Suppressor macrophage treated with lipopolysaccharide for 1 hour (primary cell): ENCODE results near the gene RBM10.
A peak's percentile ranks its signal among the peaks of the same experiment; 100 is the strongest.
"Not testable (repeated sequence)": the region's sequence is repeated elsewhere in the genome, so short reads cannot be mapped to it uniquely, and the experiment has no call there.

ENCODE experiments used
- DNase-seq, 3 donors: peaks; one replicate each; pipeline ENCODE4 v3.0.0-alpha.2; 2020 to 2022

Gene RBM10

GRCh38 chrX:47144626-47145394 lies at the start of gene RBM10, which contains the start of gene NDUFB11:
TSS of gene RBM10 (plus strand) at chrX:47145221. CDS start at chrX:47147482, 2,261 bp downstream.
TSS of gene NDUFB11 (minus strand) at chrX:47144702. CDS start at chrX:47144679, 23 bp downstream.
- DNase-seq = peak; percentile 94 to 95 (median 95)

- no peak for DNase-seq
Measured at GRCh38 chrX:47097018-47097417, 48.0 kb upstream of the RBM10 start.

- DNase-seq = no peak
Measured at GRCh38 chrX:47098338-47099094, 46.5 kb upstream of the RBM10 start.

- no peak for DNase-seq
Measured at GRCh38 chrX:47101206-47101605, 43.8 kb upstream of the RBM10 start.

- DNase-seq = not testable (repeated sequence)
Measured at GRCh38 chrX:47110936-47111615, 33.9 kb upstream of the RBM10 start.

- no peak for DNase-seq
Measured at GRCh38 chrX:47112316-47112954, 32.6 kb upstream of the RBM10 start.

- DNase-seq = not testable (repeated sequence)
Measured at GRCh38 chrX:47116551-47117110, 28.4 kb upstream of the RBM10 start.

GRCh38 chrX:47124466-47124865 lies 20.6 kb upstream of the RBM10 start:
- not testable (repeated sequence) for DNase-seq

GRCh38 chrX:47129157-47129898 lies 15.7 kb upstream of the RBM10 start:
- DNase-seq = peak; percentile 90 to 92 (median 90)

- DNase-seq = no peak
Measured at GRCh38 chrX:47129899-47130358, 15.1 kb upstream of the RBM10 start.

- no peak for DNase-seq
Measured at GRCh38 chrX:47133493-47133892, 11.5 kb upstream of the RBM10 start.

- not testable (repeated sequence) for DNase-seq
Measured at GRCh38 chrX:47135650-47136049, 9.4 kb upstream of the RBM10 start.

GRCh38 chrX:47138171-47138570 lies 6.8 kb upstream of the RBM10 start:
- DNase-seq = no peak

GRCh38 chrX:47143894-47144625 lies 961 bp upstream of the RBM10 start:
- peak; percentile 38 to 66 (median 46) for DNase-seq

- DNase-seq = peak; percentile 17 to 25 (median 22)
Measured at GRCh38 chrX:47145395-47146120, 537 bp downstream of the RBM10 start.

GRCh38 chrX:47146121-47146935 lies 1.3 kb downstream of the RBM10 start:
- DNase-seq = no peak

GRCh38 chrX:47146936-47147859 lies 2.2 kb downstream of the RBM10 start:
- no peak for DNase-seq

GRCh38 chrX:47148946-47149345 lies 3.9 kb downstream of the RBM10 start:
- no peak for DNase-seq
